HG03103 (cell line): Measurements from ENCODE around the gene RNASE9.
"Not testable (repeated sequence)": the region's sequence is repeated elsewhere in the genome, so short reads cannot be mapped to it uniquely, and the experiment has no call there.

ENCODE experiments used
- ATAC-seq: cut with Tn5 transposase; IDR thresholded peaks from one replicate; pipeline ENCODE4 v1.9.1; 2021; ENCODE audit warnings: low read depth; ENCODE audit not compliant: unreplicated experiment

RNASE9 gene

DNA sequence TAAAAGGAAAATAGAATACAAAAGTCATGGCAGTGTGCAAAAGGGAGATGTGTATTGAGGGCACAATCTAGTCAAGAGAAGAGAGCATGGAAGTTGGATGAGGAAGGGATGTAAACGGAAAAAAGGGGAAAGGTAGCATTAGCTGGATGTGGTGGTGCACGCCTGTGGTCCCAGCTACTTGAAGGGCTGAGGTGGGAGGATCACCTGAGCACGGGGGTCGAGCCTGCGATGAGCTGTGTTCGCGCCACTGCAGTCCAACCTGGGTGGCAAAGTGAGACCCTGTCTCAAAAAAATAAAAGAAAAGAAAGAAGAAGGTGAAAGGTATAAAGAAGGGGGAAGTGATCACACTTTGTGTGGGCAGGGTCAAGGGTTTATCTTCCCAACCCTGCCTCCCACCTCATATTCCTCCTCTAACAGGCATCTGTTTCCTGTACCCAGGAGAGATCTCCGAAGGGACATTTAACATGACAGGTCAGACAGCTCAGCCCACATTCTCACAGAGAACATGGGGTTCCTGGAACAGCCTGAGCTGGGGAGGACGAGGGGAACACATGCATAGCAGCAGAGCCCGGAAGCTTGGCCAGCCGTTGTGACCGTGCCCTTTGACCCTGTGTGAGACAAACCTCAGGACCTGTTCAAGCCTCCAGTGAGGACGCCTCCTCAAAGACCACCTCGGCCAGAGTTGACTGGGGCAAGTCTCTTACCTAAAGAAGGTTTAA lies 18.1 kb upstream of the RNASE9 start:
- ATAC-seq: no peak

DNA sequence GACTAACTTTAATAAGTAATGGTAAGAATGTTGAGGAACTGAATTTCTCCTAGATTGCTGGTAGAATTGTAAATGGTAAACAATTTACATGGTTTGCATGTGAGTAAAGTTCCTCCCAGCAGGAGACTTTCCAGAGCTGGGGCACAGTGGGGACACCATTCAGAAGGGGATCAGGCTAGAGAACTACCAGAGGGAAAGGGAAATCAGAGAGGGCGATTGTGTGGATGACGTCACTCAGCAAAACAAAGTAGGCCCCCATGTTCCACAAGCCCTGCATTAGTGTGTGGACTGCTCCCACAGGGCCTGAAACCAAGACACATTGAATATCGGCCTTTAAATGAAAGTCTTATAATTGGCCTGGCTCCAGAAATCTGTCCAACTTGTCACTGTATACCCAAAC lies 17.5 kb upstream of the RNASE9 start:
- no peak for ATAC-seq

DNA sequence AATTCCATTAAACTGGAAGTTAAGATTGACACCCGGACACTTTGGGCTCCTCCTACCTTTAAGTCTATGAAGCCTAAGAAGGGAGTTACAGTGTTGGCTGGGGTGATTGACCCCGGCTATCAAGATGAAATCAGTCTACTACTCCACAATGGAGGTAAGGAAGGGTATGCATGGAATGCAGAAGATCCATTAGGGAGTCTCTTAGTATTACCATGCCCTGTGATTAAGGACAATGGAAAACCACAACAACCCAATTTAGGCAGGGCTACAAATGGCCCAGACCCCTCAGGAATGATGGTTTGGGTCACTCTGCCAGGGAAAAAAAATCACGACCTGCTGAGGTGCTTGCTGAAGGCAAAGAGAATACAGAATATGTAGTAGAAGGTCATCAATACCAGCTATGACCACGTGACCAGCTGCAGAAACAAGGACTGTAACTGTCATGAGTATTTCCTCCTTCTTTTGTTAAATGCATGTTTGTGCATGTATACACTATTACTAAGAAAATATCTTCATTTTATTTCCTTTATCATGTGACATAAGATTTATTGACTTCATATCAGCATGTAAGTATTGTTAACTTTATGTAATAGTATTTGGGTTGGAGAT lies 11.6 kb upstream of the RNASE9 start:
- ATAC-seq: not testable (repeated sequence)

DNA sequence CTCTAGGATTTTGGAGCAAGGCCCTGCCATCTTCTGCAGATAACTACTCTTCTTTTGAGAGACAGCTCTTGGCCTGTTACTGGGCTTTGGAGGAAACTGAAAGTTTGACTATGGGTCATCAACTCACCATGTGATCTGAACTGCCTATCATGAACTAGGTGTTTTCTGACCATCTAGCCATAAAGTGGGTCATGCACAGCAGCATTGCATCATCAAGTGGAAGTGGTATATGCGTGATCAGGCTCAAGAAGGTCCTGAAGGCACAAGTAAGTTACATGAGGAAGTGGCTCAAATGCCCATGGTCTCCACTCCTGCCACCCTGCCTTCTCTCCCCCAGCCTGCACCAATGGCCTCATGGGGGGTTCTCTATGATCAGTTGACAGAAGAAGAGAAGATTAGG lies 9.9 kb upstream of the RNASE9 start:
- not testable (repeated sequence) for ATAC-seq

DNA sequence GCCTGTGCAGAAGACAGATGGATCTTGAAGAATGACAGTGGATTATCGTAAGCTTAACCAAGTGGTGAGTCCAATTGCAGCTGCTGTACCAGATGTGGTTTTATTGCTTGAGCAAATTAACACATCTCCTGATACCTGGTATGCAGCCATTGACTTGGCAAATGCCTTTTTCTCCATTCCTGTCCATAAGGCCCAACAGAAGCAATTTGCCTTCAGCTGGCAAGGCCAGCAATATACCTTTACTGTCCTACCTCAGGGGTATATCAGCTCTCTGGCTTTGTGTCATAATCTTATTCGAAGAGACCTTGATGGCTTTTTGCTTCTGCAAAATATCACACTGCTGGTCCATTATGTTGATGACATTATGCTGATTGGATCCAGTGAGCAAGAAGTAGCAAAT lies 9.0 kb upstream of the RNASE9 start:
- not testable (repeated sequence) for ATAC-seq

DNA sequence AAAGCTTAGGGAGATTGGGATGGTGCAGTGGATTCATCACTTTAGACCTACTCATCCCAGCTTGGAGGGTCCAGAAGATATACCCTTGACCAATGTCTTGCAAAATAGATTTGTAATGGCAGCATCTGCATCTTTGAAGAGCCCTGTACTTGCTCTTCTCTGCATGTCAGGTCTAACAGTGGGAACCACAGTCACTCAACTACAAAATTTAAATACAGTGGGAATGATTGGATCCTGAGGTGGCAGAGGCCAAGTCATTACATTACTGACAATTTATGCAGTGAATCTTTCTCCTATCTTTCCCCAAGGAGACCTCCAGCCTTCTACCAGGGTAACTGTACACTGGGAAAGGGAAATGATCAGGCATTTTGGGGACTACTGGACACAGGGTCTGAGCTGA lies 8.2 kb upstream of the RNASE9 start:
- ATAC-seq: no peak

DNA sequence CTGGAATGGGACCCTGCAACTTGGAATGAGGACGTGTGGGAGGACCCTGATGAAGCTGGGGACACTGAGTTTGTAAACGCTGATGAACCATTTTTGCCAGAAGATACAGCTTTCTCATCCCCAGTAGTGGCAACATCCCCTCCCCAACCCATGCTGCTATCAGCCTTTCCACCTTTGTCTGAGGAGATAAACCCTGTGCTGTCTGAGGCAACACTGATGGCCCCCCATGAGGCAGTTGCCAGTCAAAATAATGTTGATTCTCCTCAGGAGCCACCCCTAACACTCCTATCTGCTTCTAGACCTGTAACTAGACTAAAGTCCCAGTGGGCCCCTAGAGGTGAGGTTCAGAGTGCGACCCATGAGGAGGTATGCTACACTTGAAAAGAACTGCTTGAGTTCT lies 7.5 kb upstream of the RNASE9 start:
- ATAC-seq: no peak

DNA sequence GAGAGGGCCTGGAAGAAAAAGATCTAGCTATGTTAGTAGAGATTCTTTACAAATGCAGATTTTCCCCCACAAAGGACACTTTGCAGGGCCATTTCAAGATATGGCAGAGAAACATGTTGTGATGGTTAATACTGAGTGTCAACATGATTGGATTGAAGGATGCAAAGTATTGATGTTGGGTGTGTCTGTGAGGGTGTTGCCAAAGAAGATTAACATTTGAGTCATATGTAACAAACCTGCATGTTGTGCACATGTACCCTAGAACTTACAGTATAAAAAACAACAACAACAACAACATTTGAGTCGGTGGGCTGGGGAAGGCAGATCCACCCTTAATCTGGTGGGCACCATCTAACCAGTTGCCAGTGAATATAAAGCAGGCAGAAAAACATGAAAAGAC lies 6.4 kb upstream of the RNASE9 start:
- not testable (repeated sequence) for ATAC-seq

DNA sequence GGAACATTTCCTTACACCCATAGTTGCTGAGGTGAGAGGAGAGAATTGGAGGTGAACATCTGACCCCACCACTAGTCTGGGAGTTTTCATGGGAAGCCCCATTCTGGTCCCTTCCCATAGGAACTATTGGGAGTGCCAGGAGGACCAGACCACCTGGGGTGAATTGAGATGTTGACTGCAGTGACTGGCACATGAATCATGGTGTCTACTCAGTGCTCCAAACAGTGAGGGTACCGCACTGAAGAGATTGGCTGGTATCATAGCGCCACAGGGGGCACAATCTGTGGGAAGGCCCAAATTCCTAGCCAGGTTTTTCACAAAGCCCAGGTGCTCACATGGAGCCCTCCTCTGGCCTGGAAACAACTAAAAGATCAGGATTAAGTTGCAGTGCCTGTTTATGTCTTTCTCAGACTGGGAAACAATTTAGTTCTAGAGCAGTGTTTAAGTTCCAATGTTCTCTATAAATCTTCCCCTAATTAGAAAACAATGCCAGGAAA lies 3.7 kb upstream of the RNASE9 start:
- ATAC-seq: no peak

DNA sequence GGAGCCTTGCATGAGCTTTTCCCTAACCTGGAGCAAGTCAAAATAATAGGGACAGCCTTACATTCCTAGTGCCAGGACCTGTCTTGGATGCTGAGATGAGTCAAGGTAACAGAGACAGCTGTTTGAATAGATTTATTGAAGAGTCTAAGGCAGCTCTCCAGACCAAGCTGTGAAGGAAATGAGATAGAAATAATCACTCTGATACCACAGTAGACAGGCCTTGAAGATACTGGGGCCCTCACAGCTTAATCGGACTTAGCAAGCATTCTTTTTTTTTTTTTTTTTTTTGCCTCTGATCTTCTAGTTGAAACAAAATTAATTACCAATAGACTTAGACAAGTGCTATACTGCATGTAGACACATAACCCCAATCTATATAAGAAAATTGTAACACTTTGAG lies 3.1 kb upstream of the RNASE9 start:
- no peak for ATAC-seq

DNA sequence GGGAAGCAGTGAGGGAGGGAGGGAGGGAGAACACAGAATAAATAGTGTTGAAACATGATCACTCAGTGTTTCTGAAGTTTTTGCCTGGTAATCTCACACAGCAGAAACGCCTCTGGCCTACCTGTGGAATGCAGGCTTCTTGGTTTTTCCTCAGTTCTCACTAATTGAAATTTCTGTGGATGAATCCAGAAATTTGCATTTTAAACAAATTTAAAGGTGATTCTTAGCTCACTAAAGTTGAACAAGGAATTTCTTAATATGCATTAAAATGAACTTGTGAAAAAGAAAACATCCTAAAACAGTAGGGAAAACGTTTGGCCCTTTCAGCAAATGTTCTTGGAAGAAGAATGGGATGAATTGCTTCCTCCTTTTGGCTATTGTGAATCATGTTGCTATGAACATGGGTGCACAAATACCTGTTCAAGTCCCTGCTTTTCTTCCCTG lies 1.4 kb downstream of the RNASE9 start:
- ATAC-seq: no peak

DNA sequence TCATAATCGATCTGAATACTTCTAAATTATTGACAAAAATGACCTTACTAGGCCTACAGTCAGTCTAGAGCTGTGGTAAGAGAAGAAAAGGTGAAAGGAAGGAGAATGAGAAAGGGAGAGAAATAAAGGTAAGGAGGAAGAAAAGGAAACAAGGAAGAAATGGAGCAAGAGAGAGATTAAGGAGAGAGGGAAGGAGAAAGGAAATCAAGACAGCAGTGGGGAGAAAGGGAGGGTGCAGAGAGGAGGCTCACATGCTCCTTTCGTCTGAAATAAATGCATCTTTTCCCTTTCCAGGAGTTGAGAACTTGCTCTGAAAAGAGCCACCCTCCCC lies 3.7 kb downstream of the RNASE9 start:
- ATAC-seq: no peak

DNA sequence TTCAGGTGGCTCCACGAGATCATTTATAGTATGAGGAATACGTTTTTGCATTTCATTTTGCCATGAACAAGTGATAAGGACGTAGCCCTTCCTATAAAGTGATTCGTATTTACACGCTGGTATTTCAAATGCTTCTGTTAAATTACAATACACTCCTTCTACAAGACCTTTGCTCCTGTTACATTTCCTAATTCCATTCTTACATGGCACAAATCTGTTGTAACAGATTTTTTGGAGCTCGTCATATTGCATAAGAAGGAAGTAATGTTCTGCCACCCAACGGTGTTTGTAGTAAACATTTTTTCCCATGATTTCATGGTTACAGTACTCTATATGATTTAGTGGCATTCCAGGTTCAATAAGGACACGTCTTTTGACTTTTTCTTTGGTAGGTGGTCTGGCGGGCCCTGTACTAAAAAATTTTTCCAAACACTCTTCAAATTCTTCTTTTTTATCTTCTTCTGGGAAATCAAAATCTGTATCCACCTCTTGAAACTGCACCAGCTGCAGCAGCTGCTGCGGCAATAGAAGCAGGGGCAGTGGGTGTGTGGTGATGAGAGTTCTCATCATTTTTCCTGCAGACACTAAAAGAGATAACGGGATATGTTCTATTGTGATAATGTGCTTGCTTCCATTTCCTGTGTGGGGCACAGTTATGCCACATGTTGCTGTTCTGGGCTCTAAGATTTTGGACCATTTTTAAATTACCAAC lies 4.2 kb downstream of the RNASE9 start:
- ATAC-seq: no peak

DNA sequence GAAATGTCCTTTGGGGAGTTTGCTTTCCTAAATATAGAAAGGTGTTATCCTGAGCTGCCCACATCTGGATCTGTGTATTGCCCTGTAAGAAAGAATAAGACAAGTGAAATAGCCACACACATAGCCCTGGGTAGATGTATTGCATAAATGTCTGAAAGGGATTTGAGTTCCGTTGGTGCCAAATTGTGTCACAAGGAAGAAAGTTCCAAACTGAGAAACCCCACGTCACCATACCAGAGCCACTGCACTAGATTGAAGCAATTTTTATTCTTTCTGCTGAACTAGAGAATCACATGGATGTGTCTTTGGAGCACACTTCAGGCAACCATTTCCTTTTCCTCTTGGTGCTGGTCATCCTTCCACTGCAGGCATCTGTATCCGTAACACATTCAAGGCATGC lies 5.0 kb downstream of the RNASE9 start:
- ATAC-seq: no peak

DNA sequence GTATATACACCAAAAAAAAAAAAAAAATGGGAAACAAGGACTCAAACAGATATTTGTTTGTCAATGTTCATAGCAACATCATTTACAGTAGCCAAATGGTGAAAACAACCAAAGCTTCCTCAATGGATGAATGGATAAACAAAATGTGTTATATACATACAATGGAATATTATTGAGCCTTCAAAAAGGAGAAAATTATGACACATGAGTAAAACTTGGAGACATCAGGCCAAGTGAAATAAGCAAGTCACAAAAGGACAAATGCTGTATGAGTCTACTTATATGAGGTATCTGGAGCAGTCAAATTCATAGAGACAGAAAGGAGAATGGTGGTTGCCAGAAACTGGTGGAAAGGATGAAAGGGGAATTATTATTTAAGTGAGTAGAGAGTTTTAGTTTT lies 7.8 kb downstream of the RNASE9 start:
- no peak for ATAC-seq

DNA sequence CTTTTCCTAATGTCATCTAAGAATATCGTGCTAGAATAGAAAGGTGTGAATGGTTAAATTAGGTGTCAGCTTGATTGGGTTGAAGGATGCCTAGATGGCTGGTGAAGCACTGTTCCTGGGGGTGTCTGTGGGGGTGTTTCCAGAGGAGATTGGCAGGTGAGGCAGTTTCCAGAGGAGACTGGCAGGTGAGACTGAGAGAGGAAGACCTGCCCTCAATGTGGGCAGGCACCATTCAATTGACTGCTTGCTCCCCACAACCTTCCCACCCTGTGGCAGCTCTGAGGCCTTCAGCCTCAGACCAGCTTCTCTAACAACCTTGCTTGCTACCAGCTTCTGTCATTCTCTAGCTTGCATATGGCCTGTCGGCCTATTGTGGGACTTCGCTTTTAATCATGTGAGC lies 9.2 kb downstream of the RNASE9 start:
- no peak for ATAC-seq

DNA sequence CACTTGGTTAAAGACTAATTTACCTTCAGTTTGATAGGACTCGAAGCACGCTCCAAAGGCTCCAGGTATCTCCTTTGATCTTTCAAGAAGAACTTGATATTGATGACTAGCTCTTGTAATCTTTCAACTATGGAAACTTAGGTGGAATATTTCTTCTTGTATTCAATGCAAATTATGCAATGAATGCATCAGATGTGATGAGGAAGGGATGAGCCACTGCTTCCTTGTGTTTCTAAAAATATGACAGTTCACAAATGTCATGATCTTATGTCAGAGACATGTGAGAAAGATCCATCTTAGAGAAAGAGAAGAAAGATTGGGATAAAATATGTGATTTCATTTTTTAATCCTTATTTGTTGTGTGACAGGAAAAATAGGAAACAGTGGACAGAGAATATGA lies 9.9 kb downstream of the RNASE9 start:
- ATAC-seq: no peak

DNA sequence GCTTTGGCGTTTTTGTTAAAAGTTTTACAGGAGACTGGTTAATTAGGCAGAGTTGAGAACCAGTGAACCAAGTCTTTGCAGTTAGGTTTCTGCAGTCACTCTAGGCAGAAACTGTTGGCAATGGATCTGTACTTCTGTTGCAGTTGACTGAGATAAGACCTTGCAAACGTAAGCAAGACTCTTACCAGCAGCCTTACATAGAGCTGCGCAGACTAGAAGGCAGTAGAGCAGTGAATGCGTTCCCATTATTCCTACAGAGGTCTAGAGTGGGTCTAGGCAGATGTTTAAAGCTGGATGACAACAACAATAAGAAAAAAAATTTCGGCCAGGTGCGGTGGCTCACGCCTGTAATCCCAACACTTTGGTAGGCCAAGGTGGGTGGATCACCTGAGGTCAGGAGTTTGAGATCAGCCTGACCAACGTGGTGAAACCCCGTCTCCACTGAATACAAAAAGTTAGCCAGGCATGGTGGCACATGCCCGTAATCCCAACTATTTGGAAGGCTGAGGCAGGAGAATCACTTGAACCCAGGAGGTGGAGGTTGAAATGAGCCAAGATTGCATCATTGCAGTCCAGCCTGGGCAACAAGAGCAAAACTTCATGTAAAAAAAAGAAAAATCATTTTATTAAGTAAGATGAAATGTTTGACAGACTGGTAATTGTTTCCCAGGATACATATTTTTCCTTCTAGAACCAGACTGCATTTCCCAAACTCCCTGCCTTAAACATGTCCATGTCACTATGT lies 12.3 kb downstream of the RNASE9 start:
- no peak for ATAC-seq

DNA sequence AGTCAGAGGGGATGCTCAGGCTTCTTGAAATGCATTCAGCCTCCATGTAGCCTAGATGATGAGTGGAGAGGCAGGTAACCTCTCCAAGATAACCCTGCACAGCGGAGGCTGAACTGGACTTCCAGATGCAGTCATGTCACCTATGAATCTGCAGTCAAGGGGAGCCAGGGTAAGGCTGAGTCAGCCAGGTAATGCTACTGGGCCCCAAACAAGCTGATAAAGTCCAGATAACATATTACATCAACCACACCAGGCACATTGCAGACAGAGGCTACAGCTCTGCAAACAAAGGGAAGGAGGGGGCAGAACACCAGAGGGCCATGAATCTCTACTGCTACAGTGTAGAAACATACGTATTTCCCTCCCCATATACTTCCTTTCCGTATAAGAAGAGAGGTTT lies 14.0 kb downstream of the RNASE9 start:
- no peak for ATAC-seq

DNA sequence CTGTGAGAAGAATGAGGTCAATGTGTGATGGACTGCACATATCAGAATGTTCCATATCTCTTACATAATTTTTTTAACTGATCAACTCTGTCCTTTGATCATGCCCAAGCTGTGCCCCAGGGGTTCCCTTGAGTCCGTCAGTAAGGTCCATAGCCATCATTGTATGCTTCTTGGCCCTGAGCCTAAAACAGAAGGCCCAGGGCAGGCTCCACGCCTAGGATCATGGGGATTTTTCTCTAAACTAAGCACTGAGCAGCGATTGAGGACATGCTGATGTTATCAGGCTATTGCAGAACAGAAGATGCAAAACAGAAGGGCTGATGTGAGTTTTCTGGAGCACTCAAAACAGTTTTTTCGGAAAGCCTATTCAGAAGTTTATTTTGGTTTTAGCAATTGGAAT lies 20.9 kb downstream of the RNASE9 start:
- no peak for ATAC-seq
